Muscle of leg (tissue), 11 donors: ENCODE measurements around the gene MBLAC1. TPM values are rescaled to one million over a fixed set of nuclear protein-coding genes. Genes with fewer than 3 reads are reported as not detected.
"Not testable (repeated sequence)": the region's sequence is repeated elsewhere in the genome, so short reads cannot be mapped to it uniquely, and the experiment has no call there.

Experiments used
- DNase-seq: peaks from one replicate; pipeline ENCODE4 v3.0.0; 2013
- H3K27ac ChIP-seq: one replicate; pipeline ENCODE4 v1.5.1; 2013; ENCODE audit warnings: mild to moderate bottlenecking, low read length, control low read depth
- H3K27me3 ChIP-seq: one replicate; pipeline ENCODE4 v1.6.1; 2013; ENCODE audit warnings: low read length; ENCODE audit not compliant: control insufficient read depth, insufficient read depth
- H3K36me3 ChIP-seq: one replicate; pipeline ENCODE4 v1.6.1; 2013; ENCODE audit warnings: low read length; ENCODE audit not compliant: control insufficient read depth, insufficient read depth
- H3K4me1 ChIP-seq: one replicate; pipeline ENCODE4 v1.6.1; 2013; ENCODE audit warnings: low read length; ENCODE audit not compliant: control insufficient read depth, insufficient read depth
- H3K4me3 ChIP-seq: one replicate; pipeline ENCODE4 v1.5.1; 2013; ENCODE audit warnings: low read length, control low read depth
- H3K9me3 ChIP-seq: replicated peaks from 2 replicates; pipeline ENCODE4 v1.6.1; 2013; ENCODE audit warnings: low read depth, low read length; ENCODE audit not compliant: control insufficient read depth
- WGBS: methylation state at CpG from one replicate; pipeline ENCODE4 v1.1.5; 2013; ENCODE audit warnings: missing lambda C conversion rate; ENCODE audit not compliant: insufficient coverage; 5-methylcytosine and 5-hydroxymethylcytosine counted together
- polyA plus RNA-seq, 8 donors: library from polyadenylated mRNA; unstranded; fragments of 120-200 nt; gene quantifications; one replicate each; pipeline versions ENCODE4 v1.2.1 to v1.2.3, GENCODE V29; 2013; ENCODE audit warnings: inconsistent platforms in 1 of 8, low replicate concordance in 1 of 8; ENCODE audit not compliant: insufficient read length in 8 of 8, insufficient read depth in 1 of 8
- total RNA-seq: library from RNA; stranded (reverse); fragments of 120-200 nt; gene quantifications from one replicate; pipeline ENCODE4 v1.2.4, GENCODE V29; 2013

The MBLAC1 gene
- total and polyA plus RNA-seq, 9 donors: 1.2 to 2.3 (median 1.4) TPM

DNA sequence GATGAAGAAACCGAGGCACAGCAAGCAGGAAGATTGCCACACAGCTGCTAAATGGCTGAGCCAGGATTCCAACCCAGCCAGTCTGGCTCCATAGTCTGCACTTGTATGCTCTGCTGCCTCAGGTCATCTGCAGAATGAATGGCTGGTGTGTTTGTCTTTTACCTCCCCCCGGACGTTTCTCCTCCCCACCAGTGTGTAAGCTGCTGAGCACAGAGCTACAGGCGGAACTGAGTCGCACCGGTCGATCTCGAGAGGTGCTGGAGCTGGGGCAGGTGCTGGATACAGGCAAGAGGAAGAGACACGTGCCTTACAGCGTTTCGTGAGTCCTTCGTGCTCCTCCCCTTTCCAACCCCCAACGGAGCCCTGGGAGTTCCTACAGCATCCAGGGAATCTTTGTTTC is 4.7 kb upstream of the MBLAC1 start:
- Histone ChIP-seq H3K4me3 (no peak overlapping the region), H3K27me3 (no peaks in the 10 kb centered on the region), H3K9me3 (no peaks in the 10 kb centered on the region), H3K36me3 (peaks cover 22% of the 10 kb centered on the region), H3K4me1 (peaks cover 19% of the 10 kb centered on the region), H3K27ac (no peak overlapping the region)
- WGBS: 60% methylated on average over 1 of the region's 13 CpGs
- peak; percentile 5 for DNase-seq

DNA sequence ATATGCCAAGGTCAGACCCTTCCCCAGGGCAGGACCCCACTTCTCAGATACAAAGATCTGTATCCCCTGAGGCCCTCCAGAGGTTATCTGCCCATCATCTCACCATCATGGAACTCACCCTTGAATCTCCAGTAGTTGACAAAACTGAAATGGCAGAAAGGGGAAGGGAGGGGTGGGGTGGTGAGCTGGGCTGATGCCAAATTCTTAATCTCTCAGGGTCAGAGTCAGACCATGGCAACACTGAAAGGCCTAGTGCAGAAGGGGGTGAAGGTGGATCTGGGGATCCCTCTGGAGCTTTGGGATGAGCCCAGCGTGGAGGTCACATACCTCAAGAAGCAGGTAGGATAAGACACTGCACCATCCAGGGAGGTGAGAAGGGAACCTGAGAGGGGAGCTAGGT is 4.2 kb upstream of the MBLAC1 start:
- 67% methylated on average over 1 of the region's 1 CpG for WGBS
- no peaks in the 10 kb centered on the region for H3K9me3 ChIP-seq
- H3K4me3 ChIP-seq: no peak overlapping the region
- H3K27me3 ChIP-seq: no peaks in the 10 kb centered on the region
- peak; percentile 4 for DNase-seq
- H3K27ac ChIP-seq: no peak overlapping the region
- peaks cover 19% of the 10 kb centered on the region for H3K4me1 ChIP-seq
- peaks cover 22% of the 10 kb centered on the region for H3K36me3 ChIP-seq

DNA sequence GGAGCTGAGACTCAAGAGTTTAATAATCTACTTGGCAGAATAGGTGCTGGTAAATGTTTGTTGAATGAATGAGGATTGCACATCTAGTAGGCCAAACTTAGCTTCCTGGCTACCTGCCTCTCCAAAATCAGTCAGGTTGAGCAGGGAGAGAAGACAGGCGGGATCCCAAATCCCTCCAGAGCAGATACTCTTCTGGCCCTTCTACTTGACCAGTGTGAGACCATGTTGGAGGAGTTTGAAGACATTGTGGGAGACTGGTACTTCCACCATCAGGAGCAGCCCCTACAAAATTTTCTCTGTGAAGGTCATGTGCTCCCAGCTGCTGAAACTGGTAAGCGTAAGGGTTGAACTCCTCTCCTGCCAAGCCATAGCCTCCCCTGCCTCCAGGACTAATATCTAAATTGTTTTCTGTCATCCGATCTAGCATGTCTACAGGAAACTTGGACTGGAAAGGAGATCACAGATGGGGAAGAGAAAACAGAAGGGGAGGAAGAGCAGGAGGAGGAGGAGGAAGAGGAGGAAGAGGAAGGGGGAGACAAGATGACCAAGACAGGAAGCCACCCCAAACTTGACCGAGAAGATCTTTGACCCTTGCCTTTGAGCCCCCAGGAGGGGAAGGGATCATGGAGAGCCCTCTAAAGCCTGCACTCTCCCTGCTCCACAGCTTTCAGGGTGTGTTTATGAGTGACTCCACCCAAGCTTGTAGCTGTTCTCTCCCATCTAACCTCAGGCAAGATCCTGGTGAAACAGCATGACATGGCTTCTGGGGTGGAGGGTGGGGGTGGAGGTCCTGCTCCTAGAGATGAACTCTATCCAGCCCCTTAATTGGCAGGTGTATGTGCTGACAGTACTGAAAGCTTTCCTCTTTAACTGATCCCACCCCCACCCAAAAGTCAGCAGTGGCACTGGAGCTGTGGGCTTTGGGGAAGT is 2.2 kb upstream of the MBLAC1 start:
- Histone ChIP-seq H3K4me3 (no peak overlapping the region), H3K27me3 (no peaks in the 10 kb centered on the region), H3K27ac (no peak overlapping the region), H3K4me1 (peaks cover 23% of the 10 kb centered on the region), H3K36me3 (peaks cover 22% of the 10 kb centered on the region), H3K9me3 (no peaks in the 10 kb centered on the region)
- no peak for DNase-seq
- 80% methylated on average over 2 of the region's 4 CpGs for WGBS

DNA sequence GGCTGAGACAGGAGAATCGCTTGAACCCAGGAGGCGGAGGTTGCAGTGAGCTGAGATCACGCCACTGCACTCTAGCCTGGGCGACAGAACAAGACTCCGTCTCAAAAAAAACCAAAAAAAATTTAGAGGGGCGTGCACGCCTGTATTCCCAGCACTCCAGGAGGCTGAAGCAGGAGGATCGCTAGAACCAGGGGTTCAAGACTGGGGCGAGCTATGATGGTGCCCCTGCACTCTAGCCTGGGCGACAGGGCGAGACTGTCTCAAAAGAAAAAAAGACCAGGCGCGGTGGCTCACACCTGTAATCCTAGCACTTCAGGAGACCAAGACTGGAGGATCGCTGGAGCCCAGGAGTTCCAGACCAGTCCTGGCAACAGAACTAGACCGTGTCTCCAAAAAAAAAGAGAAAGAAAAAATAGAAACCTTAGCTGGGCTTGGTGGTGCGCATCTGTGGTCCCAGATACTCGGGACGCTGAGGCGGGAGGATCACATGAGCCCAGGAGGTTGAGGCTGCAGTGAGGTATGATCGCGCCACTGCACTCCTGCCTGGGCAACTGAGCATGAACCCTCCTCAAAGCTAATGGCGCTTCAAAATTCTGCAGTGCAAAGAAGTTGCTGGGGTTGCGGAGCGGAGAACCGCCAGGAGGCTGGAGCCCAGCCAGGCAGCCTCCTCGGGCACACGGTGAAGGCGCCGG is 382 bp upstream of the MBLAC1 start:
- Histone ChIP-seq H3K27me3 (no peaks in the 10 kb centered on the region), H3K27ac (peak overlapping the region; percentile 93), H3K9me3 (no peaks in the 10 kb centered on the region), H3K36me3 (peaks cover 22% of the 10 kb centered on the region), H3K4me1 (peaks cover 18% of the 10 kb centered on the region), H3K4me3 (peak overlapping the region; percentile 55)
- DNase-seq: no peak
- 8% methylated on average over 29 of the region's 29 CpGs for WGBS

DNA sequence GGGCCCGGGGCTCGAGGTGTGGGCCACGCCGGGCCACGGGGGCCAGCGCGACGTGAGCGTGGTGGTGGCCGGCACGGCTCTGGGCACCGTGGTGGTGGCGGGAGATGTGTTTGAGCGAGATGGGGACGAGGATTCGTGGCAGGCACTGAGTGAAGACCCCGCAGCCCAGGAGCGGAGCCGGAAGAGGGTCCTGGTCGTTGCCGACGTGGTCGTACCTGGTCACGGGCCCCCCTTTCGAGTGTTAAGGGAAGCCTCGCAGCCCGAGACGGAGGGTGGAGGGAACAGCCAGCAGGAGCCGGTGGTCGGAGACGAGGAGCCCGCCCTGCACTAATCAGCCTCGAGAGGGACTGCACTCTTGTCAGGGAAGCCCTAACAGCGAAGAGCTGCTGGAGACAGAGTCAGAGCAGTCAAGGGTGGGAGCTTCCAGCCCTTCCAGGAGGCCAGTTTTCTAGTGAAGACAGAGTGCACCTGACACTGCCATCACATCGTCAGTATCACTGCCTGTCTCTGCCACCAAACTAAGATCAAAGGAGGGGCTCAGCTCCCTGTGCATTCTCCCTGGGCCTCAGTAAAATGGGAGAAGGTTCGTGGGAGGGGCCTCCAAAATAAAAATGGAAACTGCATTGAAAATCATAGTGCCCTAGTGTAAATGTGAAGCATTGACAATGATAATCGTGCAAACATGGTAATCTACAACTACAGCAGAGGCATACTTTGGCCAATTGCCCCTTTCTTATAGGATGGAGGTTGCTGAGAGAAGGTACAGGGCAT is 1.3 kb downstream of the MBLAC1 start:
- H3K27me3 ChIP-seq: peaks cover 2% of the 10 kb centered on the region
- peaks cover 13% of the 10 kb centered on the region for H3K36me3 ChIP-seq
- DNase-seq: peak; percentile 49
- 0% methylated on average over 34 of the region's 37 CpGs for WGBS
- peak overlapping the region; percentile 55 for H3K4me3 ChIP-seq
- H3K27ac ChIP-seq: peak overlapping the region; percentile 67
- no peaks in the 10 kb centered on the region for H3K9me3 ChIP-seq
- peaks cover 18% of the 10 kb centered on the region for H3K4me1 ChIP-seq

DNA sequence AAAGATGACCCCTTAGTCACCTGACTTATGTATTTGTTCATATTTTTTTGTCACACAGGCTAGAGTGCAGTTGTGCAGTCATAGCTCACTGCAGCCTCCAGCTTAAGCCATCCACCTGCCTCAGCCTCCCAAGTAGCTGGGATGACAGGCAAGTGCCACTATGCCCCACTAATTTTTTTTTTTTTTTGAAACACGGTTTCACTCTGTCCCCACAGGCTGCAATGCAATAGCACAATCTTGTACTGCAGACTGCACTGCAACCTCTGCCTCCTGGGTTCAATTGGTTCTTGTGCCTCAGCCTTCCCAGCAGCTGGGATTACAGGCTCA is 1.8 kb downstream of the MBLAC1 start:
- no peak for DNase-seq
- H3K4me3 ChIP-seq: no peak overlapping the region
- H3K9me3 ChIP-seq: no peaks in the 10 kb centered on the region
- peaks cover 18% of the 10 kb centered on the region for H3K4me1 ChIP-seq
- peak overlapping the region; percentile 67 for H3K27ac ChIP-seq
- H3K27me3 ChIP-seq: peaks cover 2% of the 10 kb centered on the region
- H3K36me3 ChIP-seq: peaks cover 13% of the 10 kb centered on the region
- 50% methylated on average over 1 of the region's 1 CpG for WGBS

DNA sequence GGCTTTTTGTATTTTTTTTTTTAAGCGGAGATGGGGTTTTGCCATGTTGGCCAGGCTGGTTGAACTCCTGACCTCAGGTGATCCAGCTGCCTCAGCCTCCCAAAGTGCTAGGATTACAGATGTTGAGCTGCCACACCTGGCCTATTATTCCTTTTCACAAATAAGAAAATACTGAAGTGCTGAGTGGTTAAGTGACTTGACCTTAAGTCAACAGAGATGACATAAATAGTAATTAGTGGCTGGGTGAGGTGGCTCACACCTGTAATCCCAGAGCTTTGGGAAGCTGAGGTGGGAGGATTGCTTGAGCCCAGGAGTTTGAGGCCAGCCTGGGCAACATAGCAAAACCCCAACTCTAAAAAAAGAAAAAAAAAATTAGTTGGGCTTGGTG is 3.4 kb downstream of the MBLAC1 start:
- not testable (repeated sequence) for H3K4me3 ChIP-seq, H3K27me3 ChIP-seq, DNase-seq, H3K9me3 ChIP-seq, H3K36me3 ChIP-seq, H3K27ac ChIP-seq
- peaks cover 18% of the 10 kb centered on the region for H3K4me1 ChIP-seq
- WGBS: no CpG with 5 or more reads among the region's 1 CpG

DNA sequence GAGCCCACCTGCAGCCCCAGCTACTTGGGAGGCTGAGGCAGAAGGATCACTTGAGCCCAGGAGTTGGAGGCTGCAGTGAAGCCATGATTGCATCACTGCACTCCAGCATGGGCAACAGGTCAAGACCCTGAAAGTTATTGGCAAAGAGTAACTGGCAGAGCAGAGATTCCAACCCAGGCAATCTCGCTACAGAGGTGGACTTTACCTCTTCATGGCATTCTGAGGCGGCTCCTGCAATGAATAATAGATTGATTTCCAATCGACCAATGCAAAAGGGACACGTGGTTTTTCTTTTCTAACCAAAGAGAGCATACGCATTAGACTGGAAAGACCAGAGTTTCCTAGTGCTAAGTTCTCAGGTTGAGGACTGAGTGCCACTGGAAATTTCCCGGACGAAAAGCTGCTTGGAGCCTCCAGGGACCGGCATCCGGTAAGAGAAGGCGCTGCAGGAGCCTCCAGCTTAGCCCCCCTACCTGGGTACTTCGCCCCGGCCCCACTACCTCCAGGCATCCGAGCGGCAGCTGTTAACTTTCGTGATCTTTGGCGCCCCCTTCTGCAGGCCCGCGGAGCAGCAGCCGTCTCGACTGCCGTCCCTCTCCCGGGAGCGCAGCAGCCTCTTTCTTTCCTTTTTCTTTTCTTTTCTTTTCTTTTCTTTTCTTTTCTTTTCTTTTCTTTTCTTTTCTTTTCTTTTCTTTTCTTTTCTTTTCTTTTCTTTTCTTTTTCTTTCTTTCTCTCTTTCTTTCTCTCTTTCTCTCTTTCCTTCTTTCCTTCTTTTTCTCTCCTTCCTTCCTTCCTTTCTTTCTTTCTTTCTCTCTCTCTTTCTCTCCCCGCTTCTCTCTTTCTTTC is 4.1 kb downstream of the MBLAC1 start:
- Histone ChIP-seq H3K4me1 (peaks cover 18% of the 10 kb centered on the region), H3K27ac (no peak overlapping the region), H3K27me3 (peaks cover 2% of the 10 kb centered on the region), H3K36me3 (no peaks in the 10 kb centered on the region), H3K4me3 (no peak overlapping the region), H3K9me3 (no peaks in the 10 kb centered on the region)
- peak; percentile 76 for DNase-seq
- 11% methylated on average over 24 of the region's 24 CpGs for WGBS

DNA sequence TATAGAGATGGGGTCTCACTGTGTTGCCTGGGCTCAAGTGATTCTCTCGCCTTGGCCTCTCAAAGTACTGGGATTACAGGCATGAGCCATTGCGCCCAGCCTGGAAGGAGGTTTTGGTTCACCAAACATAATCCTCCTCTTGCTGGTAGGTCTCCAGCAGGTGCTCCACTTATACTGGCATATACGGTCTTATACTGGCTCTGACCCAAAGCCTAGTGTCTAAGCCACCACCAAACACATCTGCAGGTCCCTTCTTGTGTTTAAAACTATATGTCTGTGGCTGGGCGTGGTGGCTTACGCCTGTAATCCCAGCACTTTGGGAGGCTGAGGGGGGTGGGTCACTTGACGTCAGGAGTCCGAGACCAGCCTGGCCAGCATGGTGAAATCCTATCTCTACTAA is 5.4 kb downstream of the MBLAC1 start:
- H3K4me1 ChIP-seq: peaks cover 14% of the 10 kb centered on the region
- H3K27ac ChIP-seq: no peak overlapping the region
- no peaks in the 10 kb centered on the region for H3K9me3 ChIP-seq
- no peak for DNase-seq
- H3K27me3 ChIP-seq: peaks cover 2% of the 10 kb centered on the region
- WGBS: 100% methylated on average over 1 of the region's 7 CpGs
- H3K4me3 ChIP-seq: no peak overlapping the region
- no peaks in the 10 kb centered on the region for H3K36me3 ChIP-seq
